Activated CD4-positive, alpha-beta T cell treated with anti-CD3 and anti-CD28 coated beads, Interleukin-2, amount 10 ng/mL, durations not matched to agents 24 days and 14 days (primary cell): ENCODE results near the gene NOL9. TPM values are rescaled to one million over a fixed set of nuclear protein-coding genes. Genes with fewer than 3 reads are reported as not detected.

Source experiments
- DNase-seq: peaks from one replicate; pipeline ENCODE4 v3.0.0; 2022
- H3K27ac Mint-ChIP-seq: one replicate; pipeline ENCODE4 v1.8.0; 2022; ENCODE audit warnings: mild to moderate bottlenecking, mixed read lengths
- H3K27me3 Mint-ChIP-seq: one replicate; pipeline ENCODE4 v1.8.0; 2022; ENCODE audit warnings: mixed read lengths
- H3K36me3 Mint-ChIP-seq: one replicate; pipeline ENCODE4 v1.8.0; 2022; ENCODE audit warnings: low read depth, mild to moderate bottlenecking, mixed read lengths
- H3K4me1 Mint-ChIP-seq: one replicate; pipeline ENCODE4 v1.8.0; 2021; ENCODE audit warnings: mixed read lengths
- H3K4me3 Mint-ChIP-seq: one replicate; pipeline ENCODE4 v1.8.0; 2022; ENCODE audit warnings: mild to moderate bottlenecking, moderate library complexity, mixed read lengths
- H3K9me3 Mint-ChIP-seq: one replicate; pipeline ENCODE4 v1.8.0; 2021; ENCODE audit warnings: mixed read lengths
- intact Hi-C: fragments of 100-400 bp; cut with micrococcal nuclease; formaldehyde crosslinking; loops from one replicate; pipeline ENCODE4 v1.15.1; 2023
- total RNA-seq: library from RNA; stranded (reverse); gene quantifications from 2 replicates; pipeline ENCODE4 v1.2.3, GENCODE V29; 2022

The NOL9 gene
- total RNA-seq, 1 donor from 2014 or later = 59.2 TPM

DNA sequence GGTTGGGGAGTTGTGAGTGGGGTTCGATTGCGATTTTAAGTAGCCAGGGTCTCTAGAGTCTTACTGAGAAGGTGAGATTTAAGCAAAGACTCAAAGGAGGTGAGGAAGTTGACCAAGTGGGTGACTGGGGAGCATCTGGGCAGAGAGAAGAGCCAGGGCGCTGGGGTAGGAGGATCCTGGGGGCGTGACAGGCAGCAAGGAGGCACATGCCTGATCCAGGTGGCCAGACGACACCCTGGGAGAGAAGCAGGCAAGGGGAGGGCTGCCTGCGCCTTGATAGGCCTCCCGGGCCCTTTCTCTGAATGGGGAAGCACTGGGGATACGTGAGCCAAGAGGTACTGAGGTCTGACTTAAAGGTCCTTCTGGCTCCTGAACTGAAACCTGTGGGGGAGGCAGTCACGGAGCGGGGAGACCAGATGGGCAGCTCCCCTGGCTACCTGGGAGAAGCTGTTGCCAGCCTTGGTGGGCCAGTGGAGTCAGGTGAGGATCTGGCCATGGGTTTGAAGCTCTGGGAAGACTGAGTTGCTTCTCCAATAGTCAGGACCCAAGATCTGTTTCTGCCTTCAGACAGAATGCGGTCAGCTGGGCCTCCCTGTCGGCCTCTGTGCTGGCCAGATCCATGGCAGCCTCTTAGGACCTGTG, 30.9 kb upstream of the NOL9 start:
- peaks cover 29% of the 10 kb centered on the region for H3K4me1 Mint-ChIP-seq

DNA sequence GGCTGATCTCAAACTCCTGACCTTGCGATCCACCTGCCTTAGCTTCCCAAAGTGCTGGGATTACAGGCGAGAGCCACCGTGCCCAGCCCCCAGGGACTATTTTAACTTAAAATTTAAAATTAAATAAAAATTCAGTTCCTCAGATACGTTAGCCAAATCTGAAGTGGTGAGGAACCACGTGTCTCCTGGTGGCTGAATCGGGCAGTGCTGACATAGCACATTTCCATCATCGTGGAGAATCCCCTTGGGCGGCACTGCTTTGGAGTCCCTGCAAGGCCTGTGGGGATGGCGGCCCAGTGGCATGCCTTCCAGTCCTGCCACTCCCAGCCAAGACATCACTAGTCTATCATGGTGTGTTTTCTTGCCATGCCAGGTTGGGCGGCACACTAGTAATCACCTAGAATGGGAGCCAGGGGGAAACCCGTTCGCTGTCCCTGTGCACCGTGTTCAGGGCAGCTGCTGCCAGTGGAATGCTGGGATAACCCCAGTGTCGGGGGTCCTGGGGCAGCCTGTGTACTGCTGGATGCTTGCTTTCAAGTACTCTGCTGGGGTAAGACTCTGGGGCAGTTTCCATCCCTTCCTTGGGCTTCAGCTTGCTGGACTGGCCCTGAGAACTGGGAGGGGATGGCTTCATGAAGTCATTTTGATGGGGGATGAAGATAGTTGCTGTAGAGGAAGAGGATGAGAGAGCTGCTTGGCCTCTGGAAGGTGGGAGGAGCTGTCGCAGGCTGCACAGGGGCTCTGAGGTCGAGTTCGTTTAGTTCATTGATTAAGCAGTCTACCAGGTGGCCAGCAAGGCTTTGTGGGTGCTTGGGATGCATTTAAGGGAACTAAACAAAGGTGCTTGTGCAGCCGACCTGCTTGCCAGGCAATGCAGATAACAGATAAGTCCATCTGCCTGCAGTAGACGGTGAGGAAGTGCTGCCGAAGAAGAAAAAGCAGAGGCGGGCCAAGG, 30.1 kb upstream of the NOL9 start:
- H3K36me3 Mint-ChIP-seq = peaks cover 8% of the 10 kb centered on the region

More for the DNA sequence above, 30.9 kb upstream of the NOL9 start:
- Mint-ChIP-seq H3K27ac (no peak overlapping the region), H3K27me3 (no peaks in the 10 kb centered on the region), H3K36me3 (peaks cover 11% of the 10 kb centered on the region), H3K4me3 (no peak overlapping the region), H3K9me3 (no peaks in the 10 kb centered on the region)
- no peak for DNase-seq
- intact Hi-C loops = no loop called here

DNA sequence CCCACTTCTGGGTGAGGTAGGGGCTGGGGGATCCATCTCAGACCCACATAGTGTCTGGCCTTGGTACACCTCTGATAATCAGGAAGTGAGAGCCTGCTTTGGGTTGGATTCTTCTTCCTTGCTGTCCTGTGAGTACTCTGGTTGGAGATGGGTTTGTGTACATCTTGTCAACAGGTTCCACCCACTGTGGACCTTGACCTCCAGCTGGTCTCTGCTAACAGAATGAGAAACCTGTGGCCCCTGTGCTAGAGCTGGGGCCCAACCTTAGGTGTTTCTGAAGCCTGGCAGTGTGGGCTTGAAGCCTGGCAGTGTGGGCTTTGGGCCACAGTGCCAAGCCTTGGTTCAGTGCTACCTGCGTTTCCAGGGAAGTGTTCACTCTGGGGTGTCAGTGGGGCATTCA, 28.1 kb upstream of the NOL9 start:
- Mint-ChIP-seq H3K27ac (peak overlapping the region; percentile 45), H3K27me3 (no peaks in the 10 kb centered on the region), H3K4me3 (peak overlapping the region; percentile 41), H3K36me3 (peaks cover 8% of the 10 kb centered on the region), H3K4me1 (peaks cover 31% of the 10 kb centered on the region), H3K9me3 (no peaks in the 10 kb centered on the region)
- no peak for DNase-seq
- intact Hi-C loops = no loop called here

More for the DNA sequence above, 30.1 kb upstream of the NOL9 start:
- Mint-ChIP-seq H3K4me3 (no peak overlapping the region), H3K27ac (no peak overlapping the region), H3K27me3 (no peaks in the 10 kb centered on the region), H3K9me3 (no peaks in the 10 kb centered on the region), H3K4me1 (peaks cover 31% of the 10 kb centered on the region)
- DNase-seq = no peak
- intact Hi-C loops = no loop called here

DNA sequence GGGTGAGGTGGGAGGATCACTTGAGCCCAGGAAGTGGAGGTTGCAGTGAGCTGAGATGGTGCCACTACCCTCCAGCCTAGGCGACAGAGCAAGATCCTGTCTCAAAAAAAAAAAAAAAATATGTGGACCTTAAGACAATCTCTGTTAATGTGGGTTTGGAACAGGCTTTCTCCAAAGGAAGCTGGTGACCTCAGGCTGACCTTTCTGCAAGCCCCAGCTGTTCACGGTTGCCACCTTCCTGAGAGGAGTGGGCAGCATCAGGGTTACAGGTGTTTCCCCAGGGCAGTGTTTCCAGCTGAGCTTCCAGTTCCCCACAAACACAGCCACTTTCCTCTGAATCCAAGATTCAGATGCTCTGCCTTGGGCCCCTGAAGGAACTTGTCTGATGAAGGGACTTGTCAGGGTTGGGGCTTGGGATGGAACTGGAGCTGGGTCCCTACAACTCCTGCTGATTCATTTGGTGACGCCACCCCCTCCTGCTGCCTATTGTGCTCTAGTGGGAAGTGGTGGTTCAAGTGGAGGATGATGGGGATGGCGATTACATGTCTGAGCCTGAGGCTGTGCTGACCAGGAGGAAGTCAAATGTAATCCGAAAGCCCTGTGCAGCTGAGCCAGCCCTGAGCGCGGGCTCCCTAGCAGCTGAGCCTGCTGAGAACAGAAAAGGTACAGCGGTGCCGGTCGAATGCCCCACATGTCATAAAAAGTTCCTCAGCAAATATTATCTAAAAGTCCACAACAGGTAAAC, 27.4 kb upstream of the NOL9 start:
- Mint-ChIP-seq H3K4me3 (peak overlapping the region; percentile 96), H3K4me1 (peaks cover 30% of the 10 kb centered on the region)
- intact Hi-C loops = no loop called here

DNA sequence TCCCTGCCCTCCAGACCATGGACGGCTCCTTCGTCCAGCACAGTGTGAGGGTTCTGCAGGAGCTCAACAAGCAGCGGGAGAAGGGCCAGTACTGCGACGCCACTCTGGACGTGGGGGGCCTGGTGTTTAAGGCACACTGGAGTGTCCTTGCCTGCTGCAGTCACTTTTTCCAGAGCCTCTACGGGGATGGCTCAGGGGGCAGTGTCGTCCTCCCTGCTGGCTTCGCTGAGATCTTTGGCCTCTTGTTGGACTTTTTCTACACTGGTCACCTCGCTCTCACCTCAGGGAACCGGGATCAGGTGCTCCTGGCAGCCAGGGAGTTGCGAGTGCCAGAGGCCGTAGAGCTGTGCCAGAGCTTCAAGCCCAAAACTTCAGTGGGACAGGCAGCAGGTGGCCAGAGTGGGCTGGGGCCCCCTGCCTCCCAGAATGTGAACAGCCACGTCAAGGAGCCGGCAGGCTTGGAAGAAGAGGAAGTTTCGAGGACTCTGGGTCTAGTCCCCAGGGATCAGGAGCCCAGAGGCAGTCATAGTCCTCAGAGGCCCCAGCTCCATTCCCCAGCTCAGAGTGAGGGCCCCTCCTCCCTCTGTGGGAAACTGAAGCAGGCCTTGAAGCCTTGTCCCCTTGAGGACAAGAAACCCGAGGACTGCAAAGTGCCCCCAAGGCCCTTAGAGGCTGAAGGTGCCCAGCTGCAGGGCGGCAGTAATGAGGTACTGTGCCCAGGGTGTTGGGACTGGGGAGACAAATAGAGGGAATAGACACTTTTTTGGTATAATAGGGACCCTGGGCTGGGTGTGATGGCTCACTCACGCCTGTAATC, 26.5 kb upstream of the NOL9 start:
- H3K27me3 Mint-ChIP-seq = no peaks in the 10 kb centered on the region
- H3K9me3 Mint-ChIP-seq = no peaks in the 10 kb centered on the region
- H3K4me1 Mint-ChIP-seq = peaks cover 30% of the 10 kb centered on the region
- H3K36me3 Mint-ChIP-seq = peaks cover 8% of the 10 kb centered on the region
- intact Hi-C loops = loop anchor here (1.0 kb wide), 1 partner anchor 20 kb away; no protein-coding TSS in a partner anchor
- peak overlapping the region; percentile 96 for H3K4me3 Mint-ChIP-seq
- DNase-seq = peak; percentile 67
- peak overlapping the region; percentile 93 for H3K27ac Mint-ChIP-seq

More for the DNA sequence above, 27.4 kb upstream of the NOL9 start:
- Mint-ChIP-seq H3K9me3 (no peaks in the 10 kb centered on the region), H3K27ac (peak overlapping the region; percentile 10), H3K27me3 (no peaks in the 10 kb centered on the region), H3K36me3 (peaks cover 8% of the 10 kb centered on the region)
- no peak for DNase-seq

DNA sequence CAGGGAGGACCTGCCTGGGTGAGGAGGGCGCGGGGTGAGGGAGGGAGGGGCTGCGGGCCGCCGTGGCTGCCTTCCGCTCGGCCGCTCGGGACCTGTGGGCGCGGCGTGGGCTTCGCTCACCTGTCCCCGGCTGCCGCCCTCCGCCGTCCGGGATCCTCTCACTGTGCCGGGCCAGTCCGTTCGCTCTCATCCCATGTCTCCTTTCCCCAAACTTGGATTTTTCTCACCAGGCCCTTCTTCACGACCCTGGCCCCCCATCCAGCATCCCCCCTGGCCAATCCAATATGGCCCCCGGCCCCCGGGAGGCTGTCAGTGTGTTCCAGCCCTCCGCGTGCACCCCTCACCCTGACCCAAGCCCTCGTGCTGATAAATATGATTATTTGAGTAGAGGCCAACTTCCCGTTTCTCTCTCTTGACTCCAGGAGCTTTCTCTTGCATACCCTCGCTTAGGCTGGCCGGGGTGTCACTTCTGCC, 25.8 kb upstream of the NOL9 start:
- Mint-ChIP-seq H3K36me3 (peaks cover 8% of the 10 kb centered on the region), H3K27me3 (no peaks in the 10 kb centered on the region), H3K4me3 (peak overlapping the region; percentile 96), H3K4me1 (peaks cover 29% of the 10 kb centered on the region), H3K27ac (peak overlapping the region; percentile 93), H3K9me3 (no peaks in the 10 kb centered on the region)
- intact Hi-C loops = loop anchor here (1.0 kb wide), 1 partner anchor 21 kb away; no protein-coding TSS in a partner anchor
- DNase-seq = no peak

DNA sequence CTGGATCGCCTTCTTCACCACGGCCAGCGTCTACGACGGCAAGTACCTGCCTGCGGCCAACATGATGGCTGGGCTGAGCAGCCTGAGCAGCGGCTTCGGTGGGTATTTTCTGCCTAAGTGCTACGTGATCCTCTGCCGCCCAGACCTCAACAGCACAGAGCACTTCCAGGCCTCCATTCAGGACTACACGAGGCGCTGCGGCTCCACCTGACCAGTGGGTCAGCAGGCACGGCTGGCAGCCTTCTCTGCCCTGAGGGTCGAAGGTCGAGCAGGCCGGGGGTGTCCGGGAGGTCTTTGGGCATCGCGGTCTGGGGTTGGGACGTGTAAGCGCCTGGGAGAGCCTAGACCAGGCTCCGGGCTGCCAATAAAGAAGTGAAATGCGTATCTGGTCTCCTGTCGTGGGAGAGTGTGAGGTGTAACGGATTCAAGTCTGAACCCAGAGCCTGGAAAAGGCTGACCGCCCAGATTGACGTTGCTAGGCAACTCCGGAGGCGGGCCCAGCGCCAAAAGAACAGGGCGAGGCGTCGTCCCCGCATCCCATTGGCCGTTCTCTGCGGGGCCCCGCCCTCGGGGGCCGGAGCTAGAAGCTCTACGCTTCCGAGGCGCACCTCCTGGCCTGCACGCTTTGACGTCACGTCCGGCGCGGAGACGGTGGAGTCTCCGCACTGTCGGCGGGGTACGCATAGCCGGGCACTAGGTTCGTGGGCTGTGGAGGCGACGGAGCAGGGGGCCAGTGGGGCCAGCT, 25.2 kb upstream of the NOL9 start, which contains the start of gene ZBTB48:
TSS of gene ZBTB48 (plus strand) at position 621 of the 745 bp plus-strand sequence. CDS start 616 bp downstream, outside the sequence.
- Mint-ChIP-seq H3K27ac (peak within 1 kb of the TSS; percentile 93), H3K4me3 (peak within 1 kb of the TSS; percentile 96), H3K4me1 (peaks cover 24% of the 10 kb centered on the region), H3K27me3 (no peaks in the 10 kb centered on the region), H3K9me3 (no peaks in the 10 kb centered on the region), H3K36me3 (peaks cover 7% of the 10 kb centered on the region)
- intact Hi-C loops = loop anchor here (1.0 kb wide), 2 partner anchors 22 to 25 kb away; partner anchors contain the start of gene NOL9
- DNase-seq = peak; percentile 99

DNA sequence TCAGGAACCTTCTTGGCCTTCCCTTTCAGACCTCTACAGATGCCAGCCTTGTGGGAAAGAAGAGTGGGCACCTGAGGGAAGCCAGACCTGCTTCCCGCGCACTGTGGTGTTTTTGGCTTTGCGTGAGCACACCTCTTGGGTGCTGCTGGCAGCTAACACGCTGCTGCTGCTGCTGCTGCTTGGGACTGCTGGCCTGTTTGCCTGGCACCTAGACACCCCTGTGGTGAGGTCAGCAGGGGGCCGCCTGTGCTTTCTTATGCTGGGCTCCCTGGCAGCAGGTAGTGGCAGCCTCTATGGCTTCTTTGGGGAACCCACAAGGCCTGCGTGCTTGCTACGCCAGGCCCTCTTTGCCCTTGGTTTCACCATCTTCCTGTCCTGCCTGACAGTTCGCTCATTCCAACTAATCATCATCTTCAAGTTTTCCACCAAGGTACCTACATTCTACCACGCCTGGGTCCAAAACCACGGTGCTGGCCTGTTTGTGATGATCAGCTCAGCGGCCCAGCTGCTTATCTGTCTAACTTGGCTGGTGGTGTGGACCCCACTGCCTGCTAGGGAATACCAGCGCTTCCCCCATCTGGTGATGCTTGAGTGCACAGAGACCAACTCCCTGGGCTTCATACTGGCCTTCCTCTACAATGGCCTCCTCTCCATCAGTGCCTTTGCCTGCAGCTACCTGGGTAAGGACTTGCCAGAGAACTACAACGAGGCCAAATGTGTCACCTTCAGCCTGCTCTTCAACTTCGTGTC, 24.5 kb upstream of the NOL9 start:
- H3K27ac Mint-ChIP-seq = peak overlapping the region; percentile 93
- H3K9me3 Mint-ChIP-seq = no peaks in the 10 kb centered on the region
- H3K4me1 Mint-ChIP-seq = peaks cover 21% of the 10 kb centered on the region
- intact Hi-C loops = loop anchor here (1.0 kb wide), 1 partner anchor 24 kb away; the partner anchor contains the start of gene NOL9
- no peak for DNase-seq
- peaks cover 7% of the 10 kb centered on the region for H3K36me3 Mint-ChIP-seq
- peak overlapping the region; percentile 96 for H3K4me3 Mint-ChIP-seq
- H3K27me3 Mint-ChIP-seq = no peaks in the 10 kb centered on the region

DNA sequence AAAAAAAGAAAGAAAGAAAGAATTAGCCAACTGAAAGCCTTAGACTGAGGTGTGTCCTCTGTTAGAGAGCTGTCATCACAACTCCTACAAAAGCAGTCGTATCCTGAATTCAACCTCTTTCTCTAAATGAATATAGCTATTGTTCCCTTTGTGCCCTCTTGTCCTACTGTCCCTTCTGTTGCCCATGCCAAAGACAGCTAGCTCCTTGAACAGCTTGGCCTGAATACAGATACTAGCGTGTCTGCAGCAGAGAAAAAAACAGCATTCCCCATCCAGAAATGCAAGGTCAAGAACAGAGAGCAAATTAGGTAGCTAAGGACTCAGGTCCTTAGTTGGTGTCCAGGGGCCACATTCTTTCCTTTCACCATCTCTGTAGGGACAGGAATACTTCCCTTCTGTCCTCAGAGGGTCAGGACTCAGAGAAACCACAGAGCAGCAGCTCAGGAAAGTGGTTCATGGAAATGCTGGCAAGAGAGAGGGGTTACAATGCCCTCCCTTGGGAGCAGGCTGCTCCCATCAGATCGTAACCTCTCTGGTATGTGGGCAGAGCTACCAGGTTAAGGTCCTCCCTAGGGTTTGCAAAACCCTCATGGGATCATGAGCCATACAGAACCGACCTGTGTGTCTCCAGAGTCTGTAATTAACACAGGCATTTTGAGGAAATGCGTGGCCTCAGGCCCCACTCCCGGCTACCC, 23.7 kb upstream of the NOL9 start:
- H3K36me3 Mint-ChIP-seq = peaks cover 7% of the 10 kb centered on the region
- no peak for DNase-seq
- no peaks in the 10 kb centered on the region for H3K9me3 Mint-ChIP-seq
- no peak overlapping the region for H3K4me3 Mint-ChIP-seq
- peaks cover 21% of the 10 kb centered on the region for H3K4me1 Mint-ChIP-seq
- H3K27ac Mint-ChIP-seq = no peak overlapping the region
- H3K27me3 Mint-ChIP-seq = no peaks in the 10 kb centered on the region
- intact Hi-C loops = no loop called here

DNA sequence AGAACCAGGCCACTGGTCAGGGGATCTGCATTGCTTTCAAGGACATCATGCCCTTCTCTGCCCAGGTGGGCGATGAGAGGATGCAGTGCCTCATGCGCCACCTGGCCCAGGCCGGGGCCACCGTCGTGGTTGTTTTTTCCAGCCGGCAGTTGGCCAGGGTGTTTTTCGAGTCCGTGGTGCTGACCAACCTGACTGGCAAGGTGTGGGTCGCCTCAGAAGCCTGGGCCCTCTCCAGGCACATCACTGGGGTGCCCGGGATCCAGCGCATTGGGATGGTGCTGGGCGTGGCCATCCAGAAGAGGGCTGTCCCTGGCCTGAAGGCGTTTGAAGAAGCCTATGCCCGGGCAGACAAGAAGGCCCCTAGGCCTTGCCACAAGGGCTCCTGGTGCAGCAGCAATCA, 20.5 kb upstream of the NOL9 start:
- H3K9me3 Mint-ChIP-seq = peaks cover 5% of the 10 kb centered on the region
- H3K4me3 Mint-ChIP-seq = no peak overlapping the region
- peaks cover 12% of the 10 kb centered on the region for H3K27me3 Mint-ChIP-seq
- intact Hi-C loops = no loop called here
- no peak overlapping the region for H3K27ac Mint-ChIP-seq
- no peak for DNase-seq
- peaks cover 9% of the 10 kb centered on the region for H3K4me1 Mint-ChIP-seq
- peaks cover under 1% of the 10 kb centered on the region for H3K36me3 Mint-ChIP-seq

DNA sequence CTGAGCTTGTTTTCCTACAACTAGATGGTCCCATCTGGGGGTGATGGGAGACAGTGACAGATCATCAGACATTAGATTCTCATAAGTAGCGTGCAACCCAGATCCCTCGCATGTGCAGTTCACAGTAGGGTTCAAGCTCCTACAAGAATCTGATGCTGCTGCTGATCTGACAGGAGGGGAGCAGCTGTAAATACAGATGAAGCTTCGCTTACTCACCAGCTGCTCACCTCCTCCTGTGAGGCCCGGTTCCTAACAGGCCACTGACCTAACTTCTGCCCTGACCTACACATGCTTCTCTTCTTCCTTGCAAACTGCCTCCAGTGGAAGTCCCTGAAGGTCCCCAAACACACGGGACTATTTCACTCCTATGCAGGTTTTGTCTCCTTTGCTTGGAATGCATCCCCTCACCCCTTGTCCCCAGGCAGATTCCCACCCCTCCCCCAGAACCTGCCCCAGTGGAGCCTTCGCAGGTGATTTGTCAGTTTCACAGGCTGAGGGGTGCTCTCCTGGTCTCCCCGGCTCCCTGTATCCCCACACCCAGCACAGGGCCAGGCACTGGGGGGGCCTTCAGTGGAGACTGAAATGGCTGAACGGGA, 19.8 kb upstream of the NOL9 start:
- intact Hi-C loops = no loop called here
- Mint-ChIP-seq H3K36me3 (no peaks in the 10 kb centered on the region), H3K9me3 (peaks cover 5% of the 10 kb centered on the region), H3K27me3 (peaks cover 15% of the 10 kb centered on the region), H3K27ac (no peak overlapping the region), H3K4me1 (peaks cover 6% of the 10 kb centered on the region), H3K4me3 (no peak overlapping the region)
- no peak for DNase-seq
